ENCODE results near the gene ANO6.

The ANO6 gene

GRCh38 chr12:45174595-45174994 lies 41.3 kb upstream of the ANO6 start:
- Histone ChIP-seq H2AFZ (ENCODE audit: low read length) (no peak overlapping the region), H3K9me3 (replicated peaks; ENCODE audit: insufficient read depth, low read length) (no peaks in the 10 kb centered on the region; the same call in 1 of the 2 replicates), H3K27me3 (replicated peaks; ENCODE audit: insufficient read depth, low read length) (no peaks in the 10 kb centered on the region), H3K36me3 (replicated peaks; ENCODE audit: insufficient read depth, low read length) (no peaks in the 10 kb centered on the region), H3K4me2 (ENCODE audit: low read depth, low read length) (no peak overlapping the region), H3K9ac (ENCODE audit: low read length) (no peak overlapping the region), H3K9me2 (replicated peaks; ENCODE audit: insufficient read depth, low read length) (no peaks in the 10 kb centered on the region), H3F3A (ENCODE audit: insufficient read depth, low read length) (no peaks in the 10 kb centered on the region), H4K20me1 (ENCODE audit: insufficient read depth, low read length) (no peaks in the 10 kb centered on the region), H3K27ac (ENCODE audit: low read length) (no peak overlapping the region), H3K79me2 (ENCODE audit: low read length) (no peaks in the 10 kb centered on the region), H3K4me3 (ENCODE audit: low read length) (no peak overlapping the region), H3K4me1 (ENCODE audit: low read length) (no peaks in the 10 kb centered on the region)
- no peak for DNase-seq
- TF ChIP-seq CTCF (IDR thresholded peaks at IDR 0.05; ENCODE audit: low read length) (no peak), EZH2 (optimal IDR thresholded peaks at IDR 0.05; ENCODE audit: low read depth, low read length) (no peak), EZH2phosphoT487 (IDR thresholded peaks at IDR 0.05; ENCODE audit: low read length) (no peak)

- no peak overlapping the region for H2AFZ ChIP-seq (ENCODE audit: low read length)
- H3K4me2 ChIP-seq (ENCODE audit: low read depth, low read length), result no peak overlapping the region
- no peak overlapping the region for H3K9ac ChIP-seq (ENCODE audit: low read length)
- no peak overlapping the region for H3K27ac ChIP-seq (ENCODE audit: low read length)
- H3K79me2 ChIP-seq (ENCODE audit: low read length), result no peaks in the 10 kb centered on the region
- H3K4me3 ChIP-seq (ENCODE audit: low read length), result no peak overlapping the region
- no peaks in the 10 kb centered on the region for H3K27me3 ChIP-seq (replicated peaks; ENCODE audit: insufficient read depth, low read length)
- H3K4me1 ChIP-seq (ENCODE audit: low read length), result no peaks in the 10 kb centered on the region
- no peaks in the 10 kb centered on the region for H3K9me2 ChIP-seq (replicated peaks; ENCODE audit: insufficient read depth, low read length)
- no peak for TF ChIP-seq EZH2 (optimal IDR thresholded peaks at IDR 0.05; ENCODE audit: low read depth, low read length)
- no peak for TF ChIP-seq CTCF (IDR thresholded peaks at IDR 0.05; ENCODE audit: low read length)
- TF ChIP-seq EZH2phosphoT487 (IDR thresholded peaks at IDR 0.05; ENCODE audit: low read length), result no peak
- H3K9me3 ChIP-seq (replicated peaks; ENCODE audit: insufficient read depth, low read length), result no peaks in the 10 kb centered on the region; the same call in 1 of the 2 replicates
- no peaks in the 10 kb centered on the region for H3F3A ChIP-seq (ENCODE audit: insufficient read depth, low read length)
- no peaks in the 10 kb centered on the region for H4K20me1 ChIP-seq (ENCODE audit: insufficient read depth, low read length)
- no peak for DNase-seq
- H3K36me3 ChIP-seq (replicated peaks; ENCODE audit: insufficient read depth, low read length), result no peaks in the 10 kb centered on the region
These were observed 37.1 kb upstream of the ANO6 start for GRCh38 chr12:45178771-45179170.

GRCh38 chr12:45182511-45182910 lies 33.4 kb upstream of the ANO6 start:
- no peak for TF ChIP-seq EZH2 (optimal IDR thresholded peaks at IDR 0.05; ENCODE audit: low read depth, low read length)
- no peak for TF ChIP-seq CTCF (IDR thresholded peaks at IDR 0.05; ENCODE audit: low read length)
- TF ChIP-seq EZH2phosphoT487 (IDR thresholded peaks at IDR 0.05; ENCODE audit: low read length), result no peak
- H3K9me2 ChIP-seq (replicated peaks; ENCODE audit: insufficient read depth, low read length), result no peaks in the 10 kb centered on the region

More at GRCh38 chr12:45182511-45182910, 33.4 kb upstream of the ANO6 start:
- Histone ChIP-seq H3K4me3 (ENCODE audit: low read length) (no peak overlapping the region), H3K9me3 (replicated peaks; ENCODE audit: insufficient read depth, low read length) (no peaks in the 10 kb centered on the region; the same call in 1 of the 2 replicates), H4K20me1 (ENCODE audit: insufficient read depth, low read length) (no peaks in the 10 kb centered on the region), H3K27ac (ENCODE audit: low read length) (no peak overlapping the region), H2AFZ (ENCODE audit: low read length) (no peak overlapping the region), H3K79me2 (ENCODE audit: low read length) (no peaks in the 10 kb centered on the region), H3K4me1 (ENCODE audit: low read length) (no peaks in the 10 kb centered on the region), H3K36me3 (replicated peaks; ENCODE audit: insufficient read depth, low read length) (no peaks in the 10 kb centered on the region), H3K4me2 (ENCODE audit: low read depth, low read length) (no peak overlapping the region), H3K27me3 (replicated peaks; ENCODE audit: insufficient read depth, low read length) (no peaks in the 10 kb centered on the region), H3F3A (ENCODE audit: insufficient read depth, low read length) (no peaks in the 10 kb centered on the region), H3K9ac (ENCODE audit: low read length) (no peak overlapping the region)
- DNase-seq, result no peak
